Left renal cortex interstitium (tissue), 4 donors: ENCODE results near the gene RELL1. TPM values are rescaled to one million over a fixed set of nuclear protein-coding genes. Genes with fewer than 3 reads are reported as not detected.

ENCODE experiments used
- DNase-seq, 4 donors: peaks; one replicate each; pipeline ENCODE4 v3.0.0-alpha.2; 2013; ENCODE audit warnings: low read depth in 4 of 4, low spot score in 2 of 4, missing footprints in 1 of 4
- polyA plus RNA-seq, 4 donors: library from polyadenylated mRNA; unstranded; fragments of 120-200 nt; gene quantifications; one replicate each; pipeline ENCODE4 v1.2.1, GENCODE V29; 2013; ENCODE audit not compliant: insufficient read length in 4 of 4

RELL1 gene
- polyA plus RNA-seq, 4 donors, result 9.6 to 10.9 (median 10.5) TPM

DNA sequence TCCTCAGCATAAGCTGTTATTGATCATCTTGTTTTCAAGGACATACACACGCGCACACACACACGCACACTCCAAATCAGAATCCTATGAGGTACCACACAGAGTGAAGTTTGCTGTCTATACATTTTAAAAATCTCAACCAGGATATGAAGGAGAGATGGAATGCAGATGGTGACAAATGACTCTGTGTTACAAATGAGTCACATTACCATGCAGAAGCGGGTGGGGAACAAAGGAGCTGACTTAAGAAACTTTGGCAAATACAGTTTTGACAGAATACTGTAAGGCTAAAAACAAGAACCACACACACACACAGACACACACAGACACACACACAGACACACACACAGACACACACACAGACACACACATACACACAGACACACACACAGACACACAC is 81.7 kb downstream of the RELL1 start:
- DNase-seq, result no peak

DNA sequence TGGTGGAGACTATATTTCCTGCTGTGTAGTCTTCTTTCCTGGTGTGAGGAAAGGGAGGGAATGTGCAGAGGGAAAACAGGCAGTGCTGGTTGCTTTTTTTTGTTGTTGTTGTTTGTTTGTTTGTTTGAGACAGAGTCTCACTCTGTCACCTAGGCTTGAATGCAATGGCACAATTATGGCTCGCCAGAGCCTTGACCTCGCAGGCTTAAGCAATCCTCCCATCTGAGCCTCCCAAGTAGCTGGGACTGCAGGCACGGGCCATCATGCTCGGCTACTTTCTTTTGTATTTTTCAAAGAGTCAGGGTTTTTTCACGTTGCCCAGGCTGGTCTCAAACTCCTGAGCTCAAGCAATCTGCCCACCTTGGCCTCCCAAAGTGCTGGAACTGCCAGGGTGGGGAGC is 82.5 kb downstream of the RELL1 start:
- no peak for DNase-seq

DNA sequence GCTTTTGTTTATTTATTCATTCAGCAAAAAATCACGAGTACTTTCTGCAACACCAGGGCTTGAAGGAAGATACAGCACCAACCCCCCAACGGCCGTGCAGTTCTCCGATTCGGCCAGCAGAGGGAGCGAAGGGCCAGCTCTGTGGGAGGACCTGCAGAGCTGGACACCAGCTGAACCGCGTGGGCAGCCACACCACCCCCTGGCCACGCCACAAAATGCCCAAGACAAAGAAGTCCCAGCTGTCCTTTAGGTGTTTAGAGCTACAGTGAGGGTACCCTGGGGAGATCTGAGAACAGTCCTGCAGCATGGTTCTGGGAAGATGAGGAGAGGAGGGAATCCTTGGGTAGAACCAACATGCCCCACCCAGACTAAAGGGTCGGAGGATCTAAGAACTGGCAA is 83.1 kb downstream of the RELL1 start:
- DNase-seq, result peak; percentile 39 to 65 (median 48)

DNA sequence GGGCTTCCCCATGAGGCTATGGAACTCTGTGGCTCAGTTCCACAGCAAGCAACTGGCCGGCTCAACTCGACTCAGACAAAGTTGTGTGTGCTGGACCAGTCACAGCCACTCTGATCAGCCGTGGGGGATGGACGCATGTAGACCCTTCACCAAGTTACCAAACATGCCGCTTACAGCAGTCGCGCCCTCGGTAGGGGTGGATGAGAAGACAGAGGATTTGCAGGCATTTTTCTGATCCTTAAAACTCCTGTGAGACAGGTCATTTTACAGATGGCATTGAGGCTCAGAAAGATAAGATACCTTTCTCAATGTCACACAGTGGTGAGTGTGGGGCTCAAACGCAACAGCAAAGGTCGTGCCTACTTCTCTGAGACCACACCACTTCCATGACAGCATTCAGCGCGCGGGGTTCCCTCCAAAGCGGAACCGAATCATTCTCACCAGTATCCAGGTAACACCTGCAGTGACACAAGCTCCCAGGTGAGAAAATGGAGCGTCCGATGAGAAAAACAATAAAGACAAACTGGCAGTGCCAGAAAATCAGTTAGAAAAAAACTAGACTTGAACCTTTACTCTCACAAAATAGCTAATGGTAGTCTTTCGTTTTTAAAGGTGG is 83.6 kb downstream of the RELL1 start:
- DNase-seq, result no peak

DNA sequence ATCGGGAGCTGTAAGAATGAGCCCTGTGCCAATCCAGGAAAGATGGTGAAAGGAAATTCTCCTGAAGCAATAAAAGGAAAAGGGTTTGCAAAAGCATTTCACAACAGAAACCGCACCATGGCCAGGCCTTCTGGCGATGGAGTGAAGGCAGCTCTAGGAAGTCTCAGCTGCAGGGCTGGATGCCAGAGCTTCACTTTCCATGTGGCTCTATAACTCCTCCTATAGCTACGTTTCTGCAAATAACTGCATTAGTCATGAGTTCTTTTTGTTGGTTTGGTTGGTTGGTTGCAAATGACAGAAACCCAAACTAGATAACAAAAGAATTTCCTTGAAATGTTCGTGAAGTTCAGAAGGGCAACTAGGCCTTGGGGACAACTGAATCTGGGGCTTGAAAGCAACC is 84.6 kb downstream of the RELL1 start:
- DNase-seq, result no peak

DNA sequence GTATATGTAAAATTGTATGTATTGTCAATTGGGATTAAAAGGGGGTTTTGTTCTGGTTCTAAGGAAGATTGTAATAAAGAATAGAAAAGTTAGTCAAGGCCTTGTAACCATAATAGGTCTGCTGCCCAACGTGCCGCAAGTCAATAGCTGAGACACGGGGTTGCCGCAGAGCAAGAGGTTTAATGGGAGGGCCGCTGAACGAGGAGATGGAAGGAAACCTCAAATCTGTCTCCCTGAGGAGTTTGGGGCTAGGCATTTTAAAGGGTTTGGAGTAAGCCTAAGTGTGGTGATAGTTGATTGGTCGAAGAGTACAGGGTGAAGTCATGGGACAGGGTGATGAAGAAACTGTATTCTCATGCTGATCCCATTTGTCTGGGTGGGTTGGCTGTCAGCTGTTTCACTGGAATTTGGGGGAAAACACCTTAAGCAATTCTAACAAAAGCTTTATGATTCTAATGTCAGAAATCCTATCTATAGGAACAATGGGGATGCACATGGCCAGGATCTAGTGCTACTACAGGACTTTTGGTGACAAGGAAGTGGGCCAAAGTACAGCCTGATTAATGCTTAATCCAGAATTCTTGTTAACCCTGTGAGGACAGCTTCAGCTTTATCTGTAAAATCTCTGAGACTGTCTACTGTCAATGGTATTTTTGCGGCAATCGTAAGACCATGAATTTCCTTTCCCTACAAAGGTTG is 86.9 kb downstream of the RELL1 start:
- no peak for DNase-seq

DNA sequence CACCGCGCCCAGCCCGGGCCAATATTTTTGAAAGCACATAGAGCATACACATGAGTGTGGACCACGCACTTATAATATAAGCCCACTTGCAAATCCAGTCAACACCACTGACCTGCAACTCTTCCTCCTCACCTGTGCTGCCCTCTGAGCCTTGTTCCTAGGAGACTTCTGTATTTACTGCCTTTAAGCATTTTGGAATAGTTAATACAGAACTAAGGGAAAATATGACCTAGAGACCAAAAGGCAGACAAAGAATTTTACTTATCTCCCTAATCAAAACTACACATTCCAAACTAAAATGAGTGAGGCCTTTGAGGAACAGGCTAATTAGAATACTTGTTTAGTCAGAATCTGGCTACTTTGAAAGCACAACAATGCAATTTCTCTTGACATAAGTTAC is 89.1 kb downstream of the RELL1 start:
- no peak for DNase-seq

DNA sequence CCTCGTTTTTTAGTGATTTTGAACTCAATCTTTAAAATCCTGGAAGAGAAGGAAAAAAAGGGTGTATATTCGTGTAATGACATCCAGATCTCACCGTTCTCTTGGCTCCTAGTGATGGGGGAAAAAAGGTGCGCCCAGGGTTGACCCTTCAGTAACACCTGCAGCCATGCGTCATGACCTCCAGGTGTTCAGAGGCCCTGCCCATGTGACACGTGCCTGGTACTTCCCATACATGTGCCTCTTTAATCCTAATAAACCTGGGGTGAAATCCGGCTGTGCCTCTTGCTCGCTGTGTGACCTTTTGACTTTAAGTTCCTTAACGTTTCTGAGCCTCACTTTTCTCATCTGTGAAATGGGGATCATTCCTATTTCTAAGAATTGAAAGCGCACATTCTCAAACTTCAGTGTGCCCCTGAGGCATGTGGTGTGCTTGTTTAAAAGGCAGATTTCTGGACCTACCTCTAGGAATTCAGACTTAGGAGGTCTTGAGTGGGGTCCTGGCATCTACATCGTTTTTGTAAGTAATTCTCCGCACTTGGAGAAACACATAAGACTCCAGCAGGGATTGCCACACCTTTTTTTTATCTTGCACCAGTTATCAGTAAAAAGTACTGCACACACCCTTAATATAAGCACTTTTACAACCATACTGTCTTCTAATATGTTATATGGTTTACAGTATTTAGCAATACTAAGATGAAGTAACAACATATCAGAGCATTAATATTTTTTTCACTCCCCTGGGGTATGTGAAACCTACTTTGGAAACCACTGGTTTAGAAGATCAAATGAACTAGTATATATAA is 90.1 kb downstream of the RELL1 start:
- no peak for DNase-seq

DNA sequence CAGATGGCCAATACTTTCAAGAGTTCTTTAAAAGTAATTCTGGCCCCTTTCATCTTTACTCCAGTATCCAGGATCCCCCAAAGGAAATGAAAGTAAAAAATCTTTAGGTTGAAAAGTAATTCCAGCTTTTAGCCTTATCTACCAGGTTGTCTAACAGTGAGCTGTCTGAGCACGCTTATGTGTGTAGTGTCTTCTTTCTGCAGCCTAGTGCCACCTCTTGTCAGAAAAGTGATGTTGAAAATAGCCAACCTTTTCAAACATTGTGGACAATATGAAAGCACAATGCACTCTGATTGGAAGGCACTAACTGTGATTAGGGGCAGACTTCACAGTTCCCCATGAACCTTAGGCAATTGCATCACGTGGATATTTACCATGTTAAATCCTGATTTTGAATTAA is 92.1 kb downstream of the RELL1 start:
- DNase-seq, result no peak

DNA sequence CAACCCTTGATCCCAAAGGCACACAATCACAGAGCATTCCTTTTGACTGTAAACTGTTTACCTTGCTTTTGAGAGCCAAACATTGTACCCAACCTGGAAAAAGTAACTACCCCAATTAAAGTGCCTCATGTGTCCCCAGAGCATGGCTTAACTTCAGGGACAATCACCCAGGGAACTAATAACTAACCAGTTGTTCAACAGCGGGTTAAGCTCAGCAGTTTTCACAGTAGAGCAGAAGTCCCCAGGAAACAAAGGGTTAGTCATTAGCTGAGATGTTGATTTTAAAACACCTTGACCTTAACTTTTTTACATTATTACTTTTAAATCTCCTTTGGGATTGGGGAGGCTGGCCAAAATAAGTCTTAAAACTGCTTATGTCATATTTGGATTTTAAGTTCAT is 94.8 kb downstream of the RELL1 start:
- no peak for DNase-seq

DNA sequence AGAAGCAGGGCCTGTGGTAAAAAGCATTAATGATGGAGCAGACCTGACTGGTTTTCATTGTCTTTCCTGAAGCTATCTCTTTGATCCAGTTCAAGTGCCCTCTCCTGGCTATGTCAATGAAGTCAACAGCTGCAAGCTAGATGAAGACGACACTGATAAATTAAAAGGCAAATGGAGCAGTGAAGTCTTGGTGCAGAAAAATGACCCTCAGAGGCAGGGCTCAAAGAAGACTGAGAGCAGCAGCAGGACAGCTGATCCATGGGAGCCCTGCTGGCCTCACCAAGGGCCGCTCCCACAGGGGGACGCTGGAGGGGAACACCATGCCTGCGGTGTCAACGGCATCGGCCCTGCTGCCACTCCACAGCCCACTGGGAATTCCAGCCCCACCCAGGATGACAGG is 96.2 kb downstream of the RELL1 start:
- DNase-seq, result no peak

DNA sequence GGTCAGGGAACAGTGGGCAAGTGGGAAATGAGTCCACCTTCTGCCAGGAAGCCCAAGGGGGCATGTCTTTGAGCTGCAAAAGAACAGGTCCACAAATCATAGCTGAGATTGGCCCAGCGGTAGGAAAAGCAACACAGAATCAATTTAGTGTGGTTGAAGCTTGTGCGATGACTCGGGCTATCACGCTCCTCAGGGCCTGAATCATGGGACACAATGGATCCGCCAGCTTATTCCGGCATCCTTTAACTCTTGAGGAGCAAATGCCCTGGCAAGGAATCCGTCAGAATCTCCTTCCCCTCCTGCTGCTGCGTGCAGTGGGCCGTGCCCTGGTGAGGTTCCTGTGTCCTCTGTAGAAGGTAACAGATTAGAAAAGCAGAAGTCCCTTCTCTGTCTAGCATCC is 98.0 kb downstream of the RELL1 start:
- no peak for DNase-seq

DNA sequence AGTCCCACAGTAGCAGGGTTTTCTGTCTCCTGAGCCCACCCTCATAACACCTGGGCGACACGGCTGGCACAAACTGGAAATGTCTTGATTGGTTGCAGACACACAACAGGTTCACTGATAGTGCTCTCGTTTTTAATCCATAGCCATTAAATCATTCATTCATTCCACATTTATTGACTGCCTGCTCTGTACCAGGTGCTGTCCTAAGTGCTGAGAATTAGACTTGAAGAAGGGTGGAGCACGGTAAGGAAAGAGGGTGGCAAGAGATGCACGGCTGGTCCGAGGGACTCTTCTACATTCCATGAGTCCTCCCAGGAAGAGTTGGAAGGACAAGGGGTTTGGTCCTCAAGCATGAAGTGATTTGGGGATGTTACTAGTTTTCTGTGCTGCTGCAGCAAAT is 100.0 kb downstream of the RELL1 start:
- no peak for DNase-seq

DNA sequence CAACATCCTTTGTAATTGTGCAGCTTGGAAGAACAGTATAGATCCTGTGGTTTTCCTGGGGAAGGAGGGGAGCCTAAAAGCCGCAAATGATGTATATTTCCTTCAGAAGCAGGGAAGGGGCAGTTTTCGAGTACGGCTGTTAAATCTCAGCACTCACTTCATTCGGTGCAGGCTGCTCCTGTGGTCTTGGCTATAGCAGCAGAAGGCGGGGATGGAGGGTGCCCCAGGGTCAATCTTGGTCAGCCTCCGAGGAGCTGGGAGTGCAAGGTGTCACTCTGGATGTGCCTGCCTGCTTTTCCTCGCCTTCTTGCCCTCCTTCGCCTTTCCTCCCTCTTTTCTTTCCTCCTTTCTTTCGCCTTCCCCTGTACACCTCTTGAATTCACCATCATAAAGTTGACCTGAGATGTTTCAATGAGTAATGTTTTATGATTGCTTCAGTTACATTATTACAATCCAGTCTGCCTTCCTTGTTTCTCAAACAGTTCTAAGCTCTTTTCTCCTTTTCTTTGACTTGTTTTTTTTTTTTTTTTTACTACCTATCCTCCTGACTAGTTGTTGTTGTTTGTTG is 101.6 kb downstream of the RELL1 start:
- DNase-seq, result no peak

DNA sequence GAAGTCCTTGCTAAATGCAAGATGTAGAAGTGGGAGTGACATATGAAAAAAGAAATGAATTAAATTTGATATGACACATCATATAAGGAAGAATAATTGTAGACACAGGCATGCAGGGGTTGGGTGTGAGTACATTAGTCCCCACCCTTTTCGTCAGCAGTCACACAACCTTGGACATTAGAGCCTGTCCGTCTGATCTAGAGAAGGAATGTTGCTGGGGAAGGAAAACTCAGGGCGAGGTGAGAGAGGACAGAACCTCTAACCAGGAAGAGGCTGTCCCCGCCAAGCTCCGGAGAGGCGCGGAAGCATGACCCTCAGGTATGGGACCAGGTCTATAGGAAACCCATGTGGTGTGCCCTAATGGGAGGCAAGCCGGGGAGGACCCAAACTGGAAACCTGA is 102.1 kb downstream of the RELL1 start:
- DNase-seq, result no peak

DNA sequence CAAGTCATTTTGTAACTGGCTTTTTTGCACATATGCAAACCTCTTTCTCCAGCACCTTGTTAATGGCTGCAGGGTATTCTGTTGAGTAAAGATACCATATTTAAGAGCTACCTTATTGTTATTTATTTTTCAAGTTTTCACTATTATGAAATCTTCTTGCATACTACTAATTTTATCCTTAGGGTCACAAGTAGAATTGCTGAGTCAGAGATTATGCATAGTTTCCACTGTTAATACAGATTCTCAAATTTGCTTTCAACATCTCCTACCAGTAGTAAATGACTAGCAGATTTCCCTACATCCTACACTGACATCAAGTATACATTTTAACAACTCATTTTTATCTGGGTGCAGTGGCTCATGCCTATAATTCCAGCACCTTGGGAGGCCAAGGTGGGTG is 112.6 kb downstream of the RELL1 start:
- DNase-seq, result no peak

DNA sequence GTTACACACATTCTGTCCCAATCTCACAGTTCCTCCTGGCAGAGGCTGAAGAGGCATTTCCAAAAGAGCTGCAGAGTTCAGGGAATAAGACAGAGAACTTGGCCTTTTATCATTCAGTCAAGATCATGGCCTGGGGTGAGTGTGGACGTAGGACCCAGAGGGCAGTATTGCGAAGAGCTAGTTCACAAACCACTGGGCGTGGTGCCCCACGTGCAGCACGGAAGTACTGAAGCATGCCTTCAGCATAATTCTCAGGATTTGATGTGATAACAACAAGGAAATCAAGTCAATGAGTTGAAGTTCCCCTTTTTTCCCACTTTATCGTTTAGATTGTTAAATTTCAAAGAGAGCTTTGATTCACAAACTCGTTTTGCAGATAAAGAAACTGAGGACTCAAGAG is 117.7 kb downstream of the RELL1 start:
- no peak for DNase-seq

DNA sequence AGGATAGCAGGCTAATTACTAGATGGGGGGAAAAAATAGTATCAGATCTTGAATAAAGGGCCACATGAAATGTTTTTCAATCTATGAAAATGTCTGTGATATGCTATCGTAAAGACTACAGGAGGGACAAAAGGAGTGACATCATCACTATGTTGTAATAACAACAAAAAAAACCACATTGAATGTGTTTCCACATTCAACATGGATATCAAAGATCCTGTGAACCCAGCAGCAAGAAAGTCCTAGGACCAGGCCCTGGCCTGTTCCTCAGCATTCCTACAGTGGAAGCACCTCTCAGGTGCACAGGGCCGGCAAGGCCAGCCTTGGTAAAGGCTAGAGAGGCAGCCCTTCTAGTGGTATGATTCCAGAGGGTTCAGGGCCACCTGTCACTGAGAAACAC is 118.3 kb downstream of the RELL1 start:
- DNase-seq, result no peak

DNA sequence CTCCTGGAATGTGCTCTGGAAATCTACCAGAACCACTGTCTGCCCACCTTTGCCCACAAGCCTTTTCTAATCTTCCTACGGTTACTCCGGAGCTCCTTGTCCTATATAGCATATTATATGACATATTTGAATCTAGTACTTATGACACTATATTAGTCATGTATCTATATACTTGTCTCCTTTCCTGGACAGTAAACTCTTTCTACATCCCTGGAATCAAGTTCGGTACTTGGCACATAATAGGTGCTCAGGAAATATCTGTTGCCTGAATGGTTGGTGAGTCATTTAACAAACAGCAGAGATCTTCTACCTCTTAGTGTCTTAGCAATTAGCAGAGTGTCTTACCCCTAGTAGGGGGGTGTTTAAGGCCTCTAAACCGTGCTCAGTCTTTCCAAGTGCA is 123.6 kb downstream of the RELL1 start:
- DNase-seq, result no peak

DNA sequence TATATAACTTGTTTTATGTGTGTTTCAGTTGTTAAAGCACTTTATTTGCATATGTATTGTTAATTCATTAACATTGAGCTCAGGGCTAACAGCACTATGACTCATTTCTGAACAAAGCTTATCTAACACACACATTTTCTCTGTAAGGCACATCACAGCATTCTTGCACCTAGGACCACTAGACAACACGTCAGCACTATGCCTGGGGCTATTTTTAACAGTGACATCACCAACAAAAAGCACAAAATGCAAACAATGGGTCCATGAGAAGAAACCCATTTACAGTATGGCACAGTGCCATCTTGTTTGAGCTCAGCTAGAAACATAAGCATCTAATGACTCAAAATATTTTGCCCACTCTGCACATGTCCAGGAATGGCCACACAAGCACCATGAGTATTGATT is 124.4 kb downstream of the RELL1 start:
- no peak for DNase-seq

DNA sequence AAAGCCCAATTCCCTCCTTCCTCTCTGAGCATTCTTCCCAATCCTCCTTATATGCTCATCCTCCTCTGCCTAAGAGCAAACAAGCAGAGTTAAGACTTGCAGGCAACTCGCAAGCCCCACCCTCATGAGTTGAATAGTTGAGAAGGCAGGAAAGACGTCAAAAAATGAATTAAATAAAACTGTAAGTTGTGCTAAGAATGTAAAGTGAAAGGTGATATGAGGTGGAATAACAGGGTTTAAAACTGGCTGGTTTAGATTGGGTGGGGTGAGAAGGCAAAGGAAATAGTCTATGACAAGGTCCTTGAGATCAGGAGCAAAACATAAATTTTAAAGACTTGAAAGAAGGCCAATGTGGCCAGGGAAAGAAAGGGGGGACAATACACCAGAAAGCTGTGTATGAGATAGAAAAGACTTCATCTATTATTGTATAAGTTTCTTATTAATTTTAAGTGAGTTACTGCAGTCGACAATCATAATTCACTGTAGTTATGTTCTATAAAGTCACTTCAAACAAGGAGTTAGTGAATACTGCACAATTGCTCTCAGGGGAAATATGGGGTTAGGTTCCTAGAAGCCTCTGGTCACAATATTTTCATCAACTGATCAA is 124.9 kb downstream of the RELL1 start:
- no peak for DNase-seq
